Glutamatergic neuron (in vitro differentiated cells): ENCODE data around the gene ADAMTSL1. TPM values are rescaled to one million over a fixed set of nuclear protein-coding genes. Genes with fewer than 3 reads are reported as not detected.

Source experiments
- DNase-seq: peaks from one replicate; pipeline ENCODE4 v3.0.0; 2022
- H3K27ac Mint-ChIP-seq: one replicate; pipeline ENCODE4 v1.8.0; 2020; ENCODE audit warnings: mild to moderate bottlenecking, mixed read lengths, inconsistent platforms; ENCODE audit not compliant: unreplicated experiment
- H3K27me3 Mint-ChIP-seq: one replicate; pipeline ENCODE4 v1.8.0; 2020; ENCODE audit warnings: mild to moderate bottlenecking, moderate library complexity, mixed read lengths, inconsistent platforms; ENCODE audit not compliant: unreplicated experiment
- H3K36me3 Mint-ChIP-seq: one replicate; pipeline ENCODE4 v1.8.0; 2020; ENCODE audit warnings: mild to moderate bottlenecking, mixed read lengths, inconsistent platforms; ENCODE audit not compliant: unreplicated experiment
- H3K4me1 Mint-ChIP-seq: one replicate; pipeline ENCODE4 v1.8.0; 2020; ENCODE audit warnings: mild to moderate bottlenecking, low read depth, mixed read lengths, inconsistent platforms; ENCODE audit not compliant: unreplicated experiment
- H3K4me3 Mint-ChIP-seq: one replicate; pipeline ENCODE4 v1.8.0; 2020; ENCODE audit warnings: mild to moderate bottlenecking, mixed read lengths, inconsistent platforms; ENCODE audit not compliant: unreplicated experiment
- H3K9me3 Mint-ChIP-seq: one replicate; pipeline ENCODE4 v1.8.0; 2020; ENCODE audit warnings: mild to moderate bottlenecking, moderate library complexity, mixed read lengths, inconsistent platforms; ENCODE audit not compliant: unreplicated experiment
- CTCF ChIP-seq: fragments of 200-600 bp; sonication (generic); IDR thresholded peaks from one replicate; pipeline ENCODE4 v1.5.0; 2021; ENCODE audit not compliant: partially characterized antibody, unreplicated experiment
- total RNA-seq: library from RNA; stranded (reverse); fragmentation: NEBNext Ultra II Directional; extraction: Animal tissue kit (Norgen Biotek cat#: 25700); gene quantifications from one replicate; pipeline ENCODE4 v1.2.1, GENCODE V29; 2021; ENCODE audit not compliant: unreplicated experiment

Gene ADAMTSL1
- total RNA-seq, 1 donor from 2014 or later: 0.91 TPM

GRCh38 chr9:18728642-18729041 lies 254.7 kb downstream of the ADAMTSL1 start:
- no peak overlapping the region for H3K27ac Mint-ChIP-seq
- no peak for TF ChIP-seq CTCF
- no peaks in the 10 kb centered on the region for H3K36me3 Mint-ChIP-seq
- no peaks in the 10 kb centered on the region for H3K4me1 Mint-ChIP-seq
- no peak overlapping the region for H3K4me3 Mint-ChIP-seq
- no peaks in the 10 kb centered on the region for H3K27me3 Mint-ChIP-seq
- no peaks in the 10 kb centered on the region for H3K9me3 Mint-ChIP-seq
- no peak for DNase-seq

- Mint-ChIP-seq H3K27me3 (no peaks in the 10 kb centered on the region), H3K27ac (no peak overlapping the region), H3K4me1 (no peaks in the 10 kb centered on the region), H3K36me3 (no peaks in the 10 kb centered on the region), H3K9me3 (no peaks in the 10 kb centered on the region), H3K4me3 (no peak overlapping the region)
- TF ChIP-seq CTCF: no peak
- no peak for DNase-seq
These were observed 256.3 kb downstream of the ADAMTSL1 start for GRCh38 chr9:18730241-18730640.

GRCh38 chr9:18739127-18739526 lies 265.2 kb downstream of the ADAMTSL1 start:
- TF ChIP-seq CTCF: no peak
- no peak overlapping the region for H3K27ac Mint-ChIP-seq
- H3K36me3 Mint-ChIP-seq: no peaks in the 10 kb centered on the region
- peaks cover 3% of the 10 kb centered on the region for H3K27me3 Mint-ChIP-seq
- DNase-seq: no peak
- H3K9me3 Mint-ChIP-seq: no peaks in the 10 kb centered on the region
- peaks cover 5% of the 10 kb centered on the region for H3K4me1 Mint-ChIP-seq
- H3K4me3 Mint-ChIP-seq: no peak overlapping the region

GRCh38 chr9:18739641-18740318 lies 265.8 kb downstream of the ADAMTSL1 start:
- Mint-ChIP-seq H3K36me3 (no peaks in the 10 kb centered on the region), H3K4me1 (peaks cover 5% of the 10 kb centered on the region), H3K27ac (no peak overlapping the region), H3K4me3 (no peak overlapping the region), H3K9me3 (no peaks in the 10 kb centered on the region), H3K27me3 (peaks cover 3% of the 10 kb centered on the region)
- no peak for DNase-seq
- no peak for TF ChIP-seq CTCF

- no peak for TF ChIP-seq CTCF
- Mint-ChIP-seq H3K4me3 (no peak overlapping the region), H3K9me3 (no peaks in the 10 kb centered on the region), H3K27ac (no peak overlapping the region), H3K4me1 (peaks cover 5% of the 10 kb centered on the region), H3K36me3 (no peaks in the 10 kb centered on the region), H3K27me3 (peaks cover 4% of the 10 kb centered on the region)
- DNase-seq: no peak
These were observed 267.4 kb downstream of the ADAMTSL1 start for GRCh38 chr9:18741359-18741758.
